Measurements from ENCODE around the gene DYDC2.
"Not testable (repeated sequence)": the region's sequence is repeated elsewhere in the genome, so short reads cannot be mapped to it uniquely, and the experiment has no call there.

The DYDC2 gene

GRCh38 chr10:80414142-80414895, 57.7 kb downstream of the DYDC2 start:
- DNase-seq = no peak

- DNase-seq = no peak
These were observed 59.3 kb downstream of the DYDC2 start for GRCh38 chr10:80415734-80416478.

- DNase-seq = no peak
These were observed 60.0 kb downstream of the DYDC2 start for GRCh38 chr10:80416479-80417098.

- DNase-seq = not testable (repeated sequence)
These were observed 60.7 kb downstream of the DYDC2 start for GRCh38 chr10:80417256-80417655.
